ENCODE data around the gene N4BP2.
"Not testable (repeated sequence)": the region's sequence is repeated elsewhere in the genome, so short reads cannot be mapped to it uniquely, and the experiment has no call there.

N4BP2 gene

GRCh38 chr4:40056716-40057585, at the start of gene N4BP2:
TSS of gene N4BP2 (plus strand) at chr4:40056850. CDS start at chr4:40097341, 40,491 bp downstream.
- DNase-seq, result peak; percentile 63

GRCh38 chr4:40016007-40016406, 40.6 kb upstream of the N4BP2 start:
- DNase-seq, result no peak

GRCh38 chr4:40020221-40020620, 36.4 kb upstream of the N4BP2 start:
- no peak for DNase-seq

- not testable (repeated sequence) for DNase-seq
Observed at GRCh38 chr4:40021116-40021515, 35.5 kb upstream of the N4BP2 start.

- DNase-seq, result not testable (repeated sequence)
Observed at GRCh38 chr4:40024049-40024448, 32.6 kb upstream of the N4BP2 start.

GRCh38 chr4:40032785-40033184, 23.9 kb upstream of the N4BP2 start:
- DNase-seq, result no peak

- DNase-seq, result no peak
Observed at GRCh38 chr4:40033613-40034012, 23.0 kb upstream of the N4BP2 start.

- no peak for DNase-seq
Observed at GRCh38 chr4:40038977-40039376, 17.7 kb upstream of the N4BP2 start.

GRCh38 chr4:40040908-40041307, 15.7 kb upstream of the N4BP2 start:
- DNase-seq, result no peak

GRCh38 chr4:40043786-40044185, 12.9 kb upstream of the N4BP2 start:
- DNase-seq, result no peak

GRCh38 chr4:40046311-40046980, 10.2 kb upstream of the N4BP2 start:
- peak; percentile 66 for DNase-seq

- no peak for DNase-seq
Observed at GRCh38 chr4:40053161-40053560, 3.5 kb upstream of the N4BP2 start.

GRCh38 chr4:40055511-40055862, 1.2 kb upstream of the N4BP2 start:
- no peak for DNase-seq

GRCh38 chr4:40055863-40056715, 561 bp upstream of the N4BP2 start:
- DNase-seq, result peak; percentile 63

- DNase-seq, result peak; percentile 91
Observed at GRCh38 chr4:40057586-40058091, 989 bp downstream of the N4BP2 start.

GRCh38 chr4:40058121-40058520, 1.5 kb downstream of the N4BP2 start:
- DNase-seq, result no peak

GRCh38 chr4:40058854-40059253, 2.2 kb downstream of the N4BP2 start:
- DNase-seq, result no peak

GRCh38 chr4:40059362-40059761, 2.7 kb downstream of the N4BP2 start:
- DNase-seq, result no peak

- DNase-seq, result no peak
Observed at GRCh38 chr4:40065010-40065409, 8.4 kb downstream of the N4BP2 start.

GRCh38 chr4:40066651-40067050, 10.0 kb downstream of the N4BP2 start:
- DNase-seq, result no peak

- no peak for DNase-seq
Observed at GRCh38 chr4:40070387-40070786, 13.7 kb downstream of the N4BP2 start.

- DNase-seq, result no peak
Observed at GRCh38 chr4:40086421-40086820, 29.8 kb downstream of the N4BP2 start.

- DNase-seq, result no peak
Observed at GRCh38 chr4:40087799-40088366, 31.2 kb downstream of the N4BP2 start.
